GM12873 (cell line): ENCODE results near the gene CEP55.

ENCODE experiments used
- TF ChIP-seq, protein P1 (sequence below): IDR thresholded peaks from 2 replicates; pipeline ENCODE4 v1.5.1; 2012; ENCODE audit warnings: low read depth, mild to moderate bottlenecking, moderate library complexity, low read length, control low read depth; ENCODE audit not compliant: insufficient read depth; ENCODE audit errors: missing control alignments

Gene CEP55

GRCh38 chr10:93495654-93496321, 624 bp upstream of the CEP55 start:
- TF ChIP-seq, protein P1, sequence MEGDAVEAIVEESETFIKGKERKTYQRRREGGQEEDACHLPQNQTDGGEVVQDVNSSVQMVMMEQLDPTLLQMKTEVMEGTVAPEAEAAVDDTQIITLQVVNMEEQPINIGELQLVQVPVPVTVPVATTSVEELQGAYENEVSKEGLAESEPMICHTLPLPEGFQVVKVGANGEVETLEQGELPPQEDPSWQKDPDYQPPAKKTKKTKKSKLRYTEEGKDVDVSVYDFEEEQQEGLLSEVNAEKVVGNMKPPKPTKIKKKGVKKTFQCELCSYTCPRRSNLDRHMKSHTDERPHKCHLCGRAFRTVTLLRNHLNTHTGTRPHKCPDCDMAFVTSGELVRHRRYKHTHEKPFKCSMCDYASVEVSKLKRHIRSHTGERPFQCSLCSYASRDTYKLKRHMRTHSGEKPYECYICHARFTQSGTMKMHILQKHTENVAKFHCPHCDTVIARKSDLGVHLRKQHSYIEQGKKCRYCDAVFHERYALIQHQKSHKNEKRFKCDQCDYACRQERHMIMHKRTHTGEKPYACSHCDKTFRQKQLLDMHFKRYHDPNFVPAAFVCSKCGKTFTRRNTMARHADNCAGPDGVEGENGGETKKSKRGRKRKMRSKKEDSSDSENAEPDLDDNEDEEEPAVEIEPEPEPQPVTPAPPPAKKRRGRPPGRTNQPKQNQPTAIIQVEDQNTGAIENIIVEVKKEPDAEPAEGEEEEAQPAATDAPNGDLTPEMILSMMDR, result no peak

DNA sequence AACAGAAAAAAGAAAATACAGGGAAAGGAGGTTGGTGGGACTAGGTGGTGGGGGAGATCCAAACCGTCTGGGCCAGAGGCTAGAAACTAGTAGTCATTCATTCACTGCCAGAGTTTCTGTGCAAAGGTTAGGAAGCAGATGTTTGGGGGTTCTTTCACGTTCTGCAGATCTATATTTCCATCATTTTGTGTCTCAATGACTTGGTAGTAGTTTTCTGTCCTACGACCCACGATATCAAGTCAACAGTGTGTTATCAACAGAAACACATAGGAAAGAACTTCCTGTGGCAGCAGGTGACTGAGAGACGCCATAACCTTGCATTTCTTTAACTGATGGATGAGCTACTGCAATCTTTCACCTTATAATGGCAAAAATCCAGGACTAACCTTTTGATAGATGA, 1.8 kb downstream of the CEP55 start:
- TF ChIP-seq, protein P1, result no peak

- TF ChIP-seq, protein P1, result no peak
Measured at GRCh38 chr10:93501650-93502049, 5.2 kb downstream of the CEP55 start.

GRCh38 chr10:93503075-93503474, 6.7 kb downstream of the CEP55 start:
- TF ChIP-seq, protein P1, result no peak

DNA sequence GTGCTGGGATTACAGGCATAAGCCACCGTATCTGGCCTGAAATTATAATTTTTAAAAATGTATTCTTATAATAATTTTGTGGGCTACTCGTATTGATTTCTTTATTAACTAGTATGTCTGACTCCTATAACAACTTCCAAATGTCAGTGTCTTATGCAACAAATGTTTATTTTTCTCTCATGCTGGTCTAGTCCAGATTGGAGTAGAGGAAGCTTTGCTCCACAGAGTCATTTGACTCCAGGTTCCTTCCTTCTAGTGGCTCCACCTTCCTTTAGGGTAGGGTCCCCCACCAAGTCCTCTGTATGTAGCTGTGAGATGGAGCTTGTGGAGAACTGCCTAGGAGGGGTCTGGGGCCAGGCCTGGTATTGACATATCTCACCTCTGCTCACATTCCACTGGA, 8.7 kb downstream of the CEP55 start:
- TF ChIP-seq, protein P1, result no peak

- TF ChIP-seq, protein P1, result no peak
Measured at GRCh38 chr10:93509816-93510215, 13.4 kb downstream of the CEP55 start.

- TF ChIP-seq, protein P1, result no peak
Measured at GRCh38 chr10:93512565-93512964, 16.2 kb downstream of the CEP55 start.
